ENCODE results near the gene GNB3.
"Not testable (repeated sequence)": the region's sequence is repeated elsewhere in the genome, so short reads cannot be mapped to it uniquely, and the experiment has no call there.

The GNB3 gene

GRCh38 chr12:6869049-6870021 is 28.6 kb downstream of the GNB3 start:
- DNase-seq = peak; percentile 89

GRCh38 chr12:6870304-6870703 is 29.6 kb downstream of the GNB3 start:
- in situ Hi-C loops (cut with HindIII; ENCODE audit: low pct_ligation_motif_present, low pct_unique_long_range_greater_than_20kb, low sequenced_read_pairs); DNase-seq: not testable (repeated sequence)

More at GRCh38 chr12:6869049-6870021, 28.6 kb downstream of the GNB3 start:
- in situ Hi-C loops (cut with HindIII; ENCODE audit: low pct_ligation_motif_present, low pct_unique_long_range_greater_than_20kb, low sequenced_read_pairs) = no loop called here

GRCh38 chr12:6871052-6871957 is 30.6 kb downstream of the GNB3 start:
- in situ Hi-C loops (cut with HindIII; ENCODE audit: low pct_ligation_motif_present, low pct_unique_long_range_greater_than_20kb, low sequenced_read_pairs) = no loop called here
- DNase-seq = peak; percentile 67

GRCh38 chr12:6872073-6873048 is 31.6 kb downstream of the GNB3 start:
- peak; percentile 88 for DNase-seq
- in situ Hi-C loops (cut with HindIII; ENCODE audit: low pct_ligation_motif_present, low pct_unique_long_range_greater_than_20kb, low sequenced_read_pairs) = no loop called here

- in situ Hi-C loops (cut with HindIII; ENCODE audit: low pct_ligation_motif_present, low pct_unique_long_range_greater_than_20kb, low sequenced_read_pairs) = no loop called here
- DNase-seq = peak; percentile 100
These were observed 32.6 kb downstream of the GNB3 start, which contains the start of gene SPSB2 for GRCh38 chr12:6873094-6874014. SPSB2 (minus strand) TSS chr12:6873303; CDS start chr12:6872901, 402 bp downstream.

GRCh38 chr12:6874015-6874368 is 33.3 kb downstream of the GNB3 start:
- in situ Hi-C loops (cut with HindIII; ENCODE audit: low pct_ligation_motif_present, low pct_unique_long_range_greater_than_20kb, low sequenced_read_pairs); DNase-seq: not testable (repeated sequence)

- in situ Hi-C loops (cut with HindIII; ENCODE audit: low pct_ligation_motif_present, low pct_unique_long_range_greater_than_20kb, low sequenced_read_pairs); DNase-seq: not testable (repeated sequence)
These were observed 39.1 kb downstream of the GNB3 start for GRCh38 chr12:6879824-6880223.

- no peak for DNase-seq
- in situ Hi-C loops (cut with HindIII; ENCODE audit: low pct_ligation_motif_present, low pct_unique_long_range_greater_than_20kb, low sequenced_read_pairs) = no loop called here
These were observed 42.5 kb downstream of the GNB3 start for GRCh38 chr12:6883252-6883651.

GRCh38 chr12:6883683-6884082 is 43.0 kb downstream of the GNB3 start:
- in situ Hi-C loops (cut with HindIII; ENCODE audit: low pct_ligation_motif_present, low pct_unique_long_range_greater_than_20kb, low sequenced_read_pairs) = no loop called here
- DNase-seq = no peak

GRCh38 chr12:6884539-6884938 is 43.8 kb downstream of the GNB3 start:
- in situ Hi-C loops (cut with HindIII; ENCODE audit: low pct_ligation_motif_present, low pct_unique_long_range_greater_than_20kb, low sequenced_read_pairs) = no loop called here
- no peak for DNase-seq

- DNase-seq; in situ Hi-C loops (cut with HindIII; ENCODE audit: low pct_ligation_motif_present, low pct_unique_long_range_greater_than_20kb, low sequenced_read_pairs): not testable (repeated sequence)
These were observed 45.7 kb downstream of the GNB3 start for GRCh38 chr12:6886206-6886999.

- in situ Hi-C loops (cut with HindIII; ENCODE audit: low pct_ligation_motif_present, low pct_unique_long_range_greater_than_20kb, low sequenced_read_pairs) = no loop called here
- DNase-seq = no peak
These were observed 46.7 kb downstream of the GNB3 start for GRCh38 chr12:6887460-6887859.

- DNase-seq = no peak
- in situ Hi-C loops (cut with HindIII; ENCODE audit: low pct_ligation_motif_present, low pct_unique_long_range_greater_than_20kb, low sequenced_read_pairs) = no loop called here
These were observed 47.6 kb downstream of the GNB3 start for GRCh38 chr12:6888360-6888759.

- DNase-seq; in situ Hi-C loops (cut with HindIII; ENCODE audit: low pct_ligation_motif_present, low pct_unique_long_range_greater_than_20kb, low sequenced_read_pairs): not testable (repeated sequence)
These were observed 48.1 kb downstream of the GNB3 start for GRCh38 chr12:6888794-6889193.

- in situ Hi-C loops (cut with HindIII; ENCODE audit: low pct_ligation_motif_present, low pct_unique_long_range_greater_than_20kb, low sequenced_read_pairs); DNase-seq: not testable (repeated sequence)
These were observed 49.2 kb downstream of the GNB3 start for GRCh38 chr12:6889775-6890573.
